GM21529 (cell line): ENCODE data around the gene TNIP1.

Experiments
- ATAC-seq: cut with Tn5 transposase; IDR thresholded peaks from one replicate; pipeline ENCODE4 v1.9.1; 2021; ENCODE audit not compliant: unreplicated experiment

The TNIP1 gene

GRCh38 chr5:151005187-151005949, 75.5 kb downstream of the TNIP1 start:
- no peak for ATAC-seq

GRCh38 chr5:151004499-151004898, 76.3 kb downstream of the TNIP1 start:
- no peak for ATAC-seq

- no peak for ATAC-seq
Measured at GRCh38 chr5:151003503-151003860, 77.4 kb downstream of the TNIP1 start.

GRCh38 chr5:151002681-151003502, 77.9 kb downstream of the TNIP1 start:
- ATAC-seq: no peak

- no peak for ATAC-seq
Measured at GRCh38 chr5:151002250-151002649, 78.6 kb downstream of the TNIP1 start.

- ATAC-seq: no peak
Measured at GRCh38 chr5:151001436-151001835, 79.4 kb downstream of the TNIP1 start.

GRCh38 chr5:150999704-151000442, 81.0 kb downstream of the TNIP1 start:
- ATAC-seq: no peak

GRCh38 chr5:150993826-150994412, 86.9 kb downstream of the TNIP1 start:
- ATAC-seq: no peak

GRCh38 chr5:150993422-150993821, 87.4 kb downstream of the TNIP1 start:
- ATAC-seq: no peak

GRCh38 chr5:150992705-150993104, 88.1 kb downstream of the TNIP1 start:
- no peak for ATAC-seq

GRCh38 chr5:150989695-150990094, 91.1 kb downstream of the TNIP1 start:
- no peak for ATAC-seq

- ATAC-seq: no peak
Measured at GRCh38 chr5:150987746-150988145, 93.1 kb downstream of the TNIP1 start.
